GM23248 (cell line): ENCODE measurements around the gene DYNC2H1.

Experiments
- EZH2 ChIP-seq: fragments of 200-600 bp; sonication (generic); IDR thresholded peaks from 2 replicates; pipeline ENCODE4 v1.6.1; 2018; ENCODE audit warnings: antibody characterized with exemption, mild to moderate bottlenecking; ENCODE audit not compliant: insufficient read depth, poor library complexity, severe bottlenecking
- EZH2phosphoT487 ChIP-seq: fragments of 200-600 bp; sonication (generic); IDR thresholded peaks from 2 replicates; pipeline ENCODE4 v1.6.1; 2018; ENCODE audit warnings: antibody characterized with exemption, moderate library complexity, mild to moderate bottlenecking, low read depth; ENCODE audit not compliant: insufficient read depth

DNA sequence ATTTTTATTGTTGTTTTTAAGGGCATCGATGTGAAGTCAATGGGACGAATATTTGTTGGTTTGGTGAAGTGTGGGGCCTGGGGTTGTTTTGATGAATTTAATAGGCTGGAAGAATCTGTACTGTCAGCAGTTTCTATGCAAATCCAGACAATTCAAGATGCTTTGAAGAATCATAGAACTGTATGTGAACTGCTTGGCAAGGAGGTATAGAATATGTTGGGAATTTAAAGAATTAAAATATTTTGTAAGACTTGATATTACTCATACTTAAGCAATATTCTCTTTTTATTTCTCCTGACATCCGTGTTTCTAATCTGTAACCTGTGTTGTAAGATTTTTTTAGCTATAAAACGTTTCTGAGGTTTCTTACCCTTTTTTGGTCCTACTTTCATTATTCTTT, 61.6 kb downstream of the DYNC2H1 start:
- TF ChIP-seq EZH2phosphoT487 (no peak), EZH2 (no peak)
